CD8-positive, alpha-beta memory T cell (primary cell): ENCODE measurements around the gene CDKN1C. TPM values are rescaled to one million over a fixed set of nuclear protein-coding genes. Genes with fewer than 3 reads are reported as not detected.

Experiments used
- CTCF ChIA-PET: fragments of 350-600 bp; sonication (Branson Sonifier 250); formaldehyde crosslinking; loops from one replicate; lab custom pipeline; 2021; ENCODE audit warnings: antibody characterized with exemption; lab: Charles Lee
- POLR2A ChIA-PET: fragments of 350-600 bp; sonication (Branson Sonifier 250); formaldehyde crosslinking; loops from one replicate; lab custom pipeline; 2021; ENCODE audit warnings: antibody characterized with exemption; lab: Charles Lee
- DNase-seq, 5 donors: peaks; one replicate each; pipeline versions ENCODE4 v3.0.0 to v3.0.0-alpha.2; 2020 to 2022; ENCODE audit warnings: mixed read lengths in 1 of 5
- H3K27ac ChIP-seq: one replicate; pipeline ENCODE4 v1.7.0; 2013; ENCODE audit warnings: low read depth, mild to moderate bottlenecking, low read length, moderate library complexity
- H3K27me3 ChIP-seq: 2 replicates; pipeline ENCODE4 v1.7.0; 2013; ENCODE audit warnings: low read length, mild to moderate bottlenecking; ENCODE audit not compliant: insufficient read depth, poor library complexity, severe bottlenecking
- H3K36me3 ChIP-seq: 2 replicates; pipeline ENCODE4 v1.7.0; 2013; ENCODE audit warnings: mild to moderate bottlenecking, low read length, moderate library complexity; ENCODE audit not compliant: insufficient read depth
- H3K4me1 ChIP-seq: 2 replicates; pipeline ENCODE4 v1.7.0; 2013; ENCODE audit warnings: mild to moderate bottlenecking, low read length, moderate library complexity; ENCODE audit not compliant: insufficient read depth
- H3K4me3 ChIP-seq: 2 replicates; pipeline ENCODE4 v1.7.0; 2013; ENCODE audit warnings: mild to moderate bottlenecking, low read length
- H3K9me3 ChIP-seq: 2 replicates; pipeline ENCODE4 v1.7.0; 2013; ENCODE audit warnings: mild to moderate bottlenecking, low read length
- H3K27ac Mint-ChIP-seq, 8 donors: one replicate each; pipeline ENCODE4 v1.8.0; 2020 to 2021; ENCODE audit warnings: mixed read lengths in 8 of 8, mild to moderate bottlenecking in 6 of 8, inconsistent platforms in 3 of 8, moderate library complexity in 3 of 8
- H3K27me3 Mint-ChIP-seq, 2 donors: one replicate each; pipeline ENCODE4 v1.8.0; 2020 to 2021; ENCODE audit warnings: mixed read lengths in 2 of 2, mild to moderate bottlenecking in 1 of 2, moderate library complexity in 1 of 2
- H3K36me3 Mint-ChIP-seq, 3 donors: one replicate each; pipeline ENCODE4 v1.8.0; 2020 to 2021; ENCODE audit warnings: mixed read lengths in 3 of 3, inconsistent platforms in 1 of 3, mild to moderate bottlenecking in 1 of 3
- H3K4me1 Mint-ChIP-seq, 3 donors: one replicate each; pipeline ENCODE4 v1.8.0; 2020 to 2021; ENCODE audit warnings: mixed read lengths in 3 of 3, inconsistent platforms in 1 of 3, mild to moderate bottlenecking in 1 of 3
- H3K4me3 Mint-ChIP-seq, 7 donors: one replicate each; pipeline ENCODE4 v1.8.0; 2020 to 2021; ENCODE audit warnings: mixed read lengths in 7 of 7, mild to moderate bottlenecking in 6 of 7, moderate library complexity in 4 of 7, inconsistent platforms in 2 of 7
- H3K9me3 Mint-ChIP-seq, 5 donors: one replicate each; pipeline ENCODE4 v1.8.0; 2020 to 2022; ENCODE audit warnings: mixed read lengths in 5 of 5, mild to moderate bottlenecking in 3 of 5, moderate library complexity in 2 of 5, inconsistent platforms in 1 of 5
- polyA plus RNA-seq: library from polyadenylated mRNA; unstranded; fragments of 300-500 nt; fragmentation: Illumina TruSeq; gene quantifications from one replicate; pipeline ENCODE4 v1.2.3, GENCODE V29; 2021
- total RNA-seq, 2 experiments: library from RNA; stranded (reverse); gene quantifications; one replicate each; pipeline ENCODE4 v1.2.3, GENCODE V29; 2021

The CDKN1C gene
- total and polyA plus RNA-seq, 3 experiments from 2014 or later, result 0.49 to 1.1 (median 1.0) TPM

DNA sequence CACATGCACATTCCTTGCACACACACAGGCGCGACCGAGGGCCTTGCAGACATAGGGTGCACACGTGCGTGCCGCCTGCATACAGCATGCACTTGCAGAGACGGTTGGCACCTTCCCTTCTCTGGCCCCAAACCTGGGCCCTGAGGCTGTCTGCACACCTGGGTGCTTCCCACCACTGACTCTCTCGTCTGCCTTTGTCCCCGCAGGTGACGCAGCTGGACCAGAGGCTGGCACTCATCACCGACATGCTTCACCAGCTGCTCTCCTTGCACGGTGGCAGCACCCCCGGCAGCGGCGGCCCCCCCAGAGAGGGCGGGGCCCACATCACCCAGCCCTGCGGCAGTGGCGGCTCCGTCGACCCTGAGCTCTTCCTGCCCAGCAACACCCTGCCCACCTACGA, 38.0 kb downstream of the CDKN1C start:
- H3K9me3 Mint-ChIP-seq, result no peaks in the 10 kb centered on the region
- H3K27me3 Mint-ChIP-seq, result peaks cover 0 to 2% of the 10 kb centered on the region in 2 donors
- H3K4me3 Mint-ChIP-seq, result no peak overlapping the region
- ChIA-PET CTCF (no interaction called here), POLR2A (no interaction called here)
- H3K36me3 Mint-ChIP-seq, result no peaks in the 10 kb centered on the region
- no peaks in the 10 kb centered on the region for H3K36me3 ChIP-seq
- H3K9me3 ChIP-seq, result no peaks in the 10 kb centered on the region
- H3K4me1 ChIP-seq, result no peaks in the 10 kb centered on the region
- H3K27ac ChIP-seq, result no peak overlapping the region
- H3K27me3 ChIP-seq, result no peaks in the 10 kb centered on the region
- H3K4me1 Mint-ChIP-seq, result peaks cover 0 to 4% (median 0%) of the 10 kb centered on the region in 3 donors
- H3K4me3 ChIP-seq, result no peak overlapping the region
- no peak overlapping the region for H3K27ac Mint-ChIP-seq
- DNase-seq, result no peak

GRCh38 chr11:2846470-2846869, 39.1 kb downstream of the CDKN1C start:
- Mint-ChIP-seq H3K4me3 (no peak overlapping the region), H3K9me3 (no peaks in the 10 kb centered on the region), H3K36me3 (no peaks in the 10 kb centered on the region), H3K4me1 (peaks cover 0 to 4% (median 0%) of the 10 kb centered on the region in 3 donors), H3K27ac (no peak overlapping the region), H3K27me3 (no peaks in the 10 kb centered on the region)
- Histone ChIP-seq H3K27ac (no peak overlapping the region), H3K9me3 (no peaks in the 10 kb centered on the region), H3K36me3 (no peaks in the 10 kb centered on the region), H3K27me3 (no peaks in the 10 kb centered on the region), H3K4me1 (no peaks in the 10 kb centered on the region), H3K4me3 (no peak overlapping the region)
- POLR2A ChIA-PET, result no interaction called here
- CTCF ChIA-PET, result no interaction called here
- DNase-seq, result no peak

DNA sequence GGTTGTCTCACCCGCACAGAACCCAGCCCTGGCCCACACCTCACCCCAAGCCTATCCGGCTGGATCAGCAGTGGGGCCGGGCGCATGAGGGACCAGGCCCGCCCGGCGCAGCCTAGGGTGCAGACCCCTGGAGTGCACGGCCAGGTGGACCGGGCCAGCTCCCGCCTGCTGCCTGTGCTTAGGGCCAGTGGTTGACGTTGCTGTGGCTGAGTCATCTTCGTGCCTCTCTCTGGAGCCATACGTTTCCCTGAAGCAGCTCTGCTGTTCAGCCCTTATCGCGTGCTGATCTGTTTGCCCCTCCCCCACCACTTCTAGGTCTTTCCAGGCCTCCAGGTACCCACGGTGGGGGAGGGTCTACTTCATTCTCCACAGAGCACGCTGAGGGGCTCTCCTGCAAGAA, 39.5 kb downstream of the CDKN1C start:
- H3K36me3 ChIP-seq, result no peaks in the 10 kb centered on the region
- no peaks in the 10 kb centered on the region for H3K9me3 ChIP-seq
- Mint-ChIP-seq H3K36me3 (no peaks in the 10 kb centered on the region), H3K27ac (no peak overlapping the region), H3K27me3 (no peaks in the 10 kb centered on the region), H3K4me1 (peaks cover 0 to 4% (median 0%) of the 10 kb centered on the region in 3 donors), H3K9me3 (no peaks in the 10 kb centered on the region), H3K4me3 (no peak overlapping the region)
- H3K27ac ChIP-seq, result no peak overlapping the region
- H3K27me3 ChIP-seq, result no peaks in the 10 kb centered on the region
- H3K4me3 ChIP-seq, result no peak overlapping the region
- H3K4me1 ChIP-seq, result no peaks in the 10 kb centered on the region
- ChIA-PET CTCF (no interaction called here), POLR2A (no interaction called here)
- DNase-seq, result no peak

DNA sequence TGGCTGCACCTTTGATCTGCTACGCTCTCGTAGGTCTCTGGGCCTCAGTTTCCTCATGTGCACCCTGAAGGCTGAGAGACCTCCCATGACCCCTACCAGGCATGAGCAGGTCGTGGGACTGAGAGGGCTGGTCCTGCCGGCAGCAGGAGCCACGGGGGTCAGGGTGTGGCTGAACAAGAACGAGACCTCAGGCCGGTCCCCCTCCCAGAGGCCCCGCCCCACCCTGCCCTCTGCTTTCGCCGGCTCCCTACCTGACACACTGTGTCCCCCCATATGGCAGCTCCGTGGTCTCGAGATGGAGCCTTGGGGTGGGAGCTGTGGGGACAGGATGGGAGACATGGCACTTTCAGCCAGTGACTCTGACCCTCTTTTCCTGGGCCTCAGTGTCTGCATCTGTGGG, 40.6 kb downstream of the CDKN1C start:
- CTCF ChIA-PET, result no interaction called here
- H3K4me3 Mint-ChIP-seq, result no peak overlapping the region

GRCh38 chr11:2844116-2844842, 41.3 kb downstream of the CDKN1C start:
- Histone ChIP-seq H3K4me3 (no peak overlapping the region), H3K27me3 (no peaks in the 10 kb centered on the region), H3K9me3 (no peaks in the 10 kb centered on the region), H3K36me3 (no peaks in the 10 kb centered on the region), H3K27ac (no peak overlapping the region), H3K4me1 (no peaks in the 10 kb centered on the region)
- Mint-ChIP-seq H3K4me3 (no peak overlapping the region), H3K9me3 (no peaks in the 10 kb centered on the region), H3K27me3 (no peaks in the 10 kb centered on the region), H3K36me3 (no peaks in the 10 kb centered on the region), H3K27ac (peak overlapping the region in 1 of 8 donors; percentile 19), H3K4me1 (peaks cover 0 to 4% (median 0%) of the 10 kb centered on the region in 3 donors)
- ChIA-PET CTCF (no interaction called here), POLR2A (no interaction called here)
- DNase-seq, result no peak

More for the DNA sequence above, 40.6 kb downstream of the CDKN1C start:
- no peak overlapping the region for H3K27ac Mint-ChIP-seq
- no peak overlapping the region for H3K27ac ChIP-seq
- no peaks in the 10 kb centered on the region for H3K27me3 ChIP-seq
- H3K9me3 Mint-ChIP-seq, result no peaks in the 10 kb centered on the region
- H3K4me1 ChIP-seq, result no peaks in the 10 kb centered on the region
- no peaks in the 10 kb centered on the region for H3K27me3 Mint-ChIP-seq
- no peaks in the 10 kb centered on the region for H3K36me3 Mint-ChIP-seq
- no peak for DNase-seq
- H3K36me3 ChIP-seq, result no peaks in the 10 kb centered on the region
- H3K4me1 Mint-ChIP-seq, result peaks cover 0 to 4% (median 0%) of the 10 kb centered on the region in 3 donors
- POLR2A ChIA-PET, result no interaction called here
- H3K9me3 ChIP-seq, result no peaks in the 10 kb centered on the region
- H3K4me3 ChIP-seq, result no peak overlapping the region

DNA sequence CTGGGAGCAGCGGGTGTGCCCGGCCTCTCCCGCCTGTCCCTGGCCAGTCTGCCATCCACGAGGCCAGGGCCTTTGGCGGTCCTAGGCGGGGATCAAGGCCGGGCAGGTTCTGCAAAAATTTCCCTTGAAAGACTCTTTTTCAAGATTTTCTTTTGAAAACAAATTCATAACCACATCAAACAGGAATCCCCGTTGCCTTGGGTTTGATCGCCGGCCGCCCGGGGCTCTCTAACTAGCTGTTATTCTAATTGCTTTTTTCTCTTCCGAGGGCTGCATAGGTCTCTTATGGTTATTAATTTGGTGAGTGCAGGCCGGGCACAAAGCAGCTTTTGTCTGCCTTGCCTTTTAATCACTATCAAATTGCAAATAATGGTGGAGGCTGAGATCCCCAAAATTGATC, 42.0 kb downstream of the CDKN1C start:
- Mint-ChIP-seq H3K36me3 (no peaks in the 10 kb centered on the region), H3K27ac (no peak overlapping the region), H3K9me3 (no peaks in the 10 kb centered on the region), H3K27me3 (no peaks in the 10 kb centered on the region), H3K4me1 (peaks cover 0 to 4% (median 0%) of the 10 kb centered on the region in 3 donors), H3K4me3 (no peak overlapping the region)
- H3K4me1 ChIP-seq, result no peaks in the 10 kb centered on the region
- POLR2A ChIA-PET, result no interaction called here
- CTCF ChIA-PET, result no interaction called here
- no peaks in the 10 kb centered on the region for H3K36me3 ChIP-seq
- no peaks in the 10 kb centered on the region for H3K9me3 ChIP-seq
- no peaks in the 10 kb centered on the region for H3K27me3 ChIP-seq
- no peak overlapping the region for H3K27ac ChIP-seq
- H3K4me3 ChIP-seq, result no peak overlapping the region
- DNase-seq, result no peak

DNA sequence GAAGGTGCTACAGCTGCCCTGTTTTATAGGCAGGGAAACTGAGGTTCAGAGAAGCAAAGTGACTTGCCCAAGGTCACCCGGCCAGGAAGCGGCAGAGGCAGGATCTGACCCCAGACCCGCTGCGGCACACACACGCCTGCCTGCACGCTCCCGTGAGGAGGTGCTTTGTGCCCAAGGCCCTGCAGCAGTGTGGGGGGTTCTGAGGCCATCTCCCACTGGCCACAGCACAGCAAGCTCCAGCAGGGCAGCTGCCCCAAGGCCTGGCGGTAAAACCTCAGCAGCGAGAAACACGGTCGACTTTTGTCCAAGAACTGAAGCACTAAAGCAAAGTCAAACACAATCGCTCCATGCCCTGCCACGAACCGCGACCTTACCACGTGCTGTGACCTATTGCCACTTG, 42.7 kb downstream of the CDKN1C start:
- H3K4me1 Mint-ChIP-seq, result peaks cover 0 to 4% (median 0%) of the 10 kb centered on the region in 3 donors
- DNase-seq, result no peak
- no peak overlapping the region for H3K4me3 ChIP-seq
- no peaks in the 10 kb centered on the region for H3K9me3 Mint-ChIP-seq
- H3K9me3 ChIP-seq, result no peaks in the 10 kb centered on the region
- CTCF ChIA-PET, result no interaction called here
- no peak overlapping the region for H3K27ac Mint-ChIP-seq
- no peaks in the 10 kb centered on the region for H3K36me3 Mint-ChIP-seq
- H3K27me3 ChIP-seq, result no peaks in the 10 kb centered on the region
- H3K4me1 ChIP-seq, result no peaks in the 10 kb centered on the region
- no peak overlapping the region for H3K27ac ChIP-seq
- no peak overlapping the region for H3K4me3 Mint-ChIP-seq
- POLR2A ChIA-PET, result no interaction called here
- H3K36me3 ChIP-seq, result no peaks in the 10 kb centered on the region
- H3K27me3 Mint-ChIP-seq, result no peaks in the 10 kb centered on the region

DNA sequence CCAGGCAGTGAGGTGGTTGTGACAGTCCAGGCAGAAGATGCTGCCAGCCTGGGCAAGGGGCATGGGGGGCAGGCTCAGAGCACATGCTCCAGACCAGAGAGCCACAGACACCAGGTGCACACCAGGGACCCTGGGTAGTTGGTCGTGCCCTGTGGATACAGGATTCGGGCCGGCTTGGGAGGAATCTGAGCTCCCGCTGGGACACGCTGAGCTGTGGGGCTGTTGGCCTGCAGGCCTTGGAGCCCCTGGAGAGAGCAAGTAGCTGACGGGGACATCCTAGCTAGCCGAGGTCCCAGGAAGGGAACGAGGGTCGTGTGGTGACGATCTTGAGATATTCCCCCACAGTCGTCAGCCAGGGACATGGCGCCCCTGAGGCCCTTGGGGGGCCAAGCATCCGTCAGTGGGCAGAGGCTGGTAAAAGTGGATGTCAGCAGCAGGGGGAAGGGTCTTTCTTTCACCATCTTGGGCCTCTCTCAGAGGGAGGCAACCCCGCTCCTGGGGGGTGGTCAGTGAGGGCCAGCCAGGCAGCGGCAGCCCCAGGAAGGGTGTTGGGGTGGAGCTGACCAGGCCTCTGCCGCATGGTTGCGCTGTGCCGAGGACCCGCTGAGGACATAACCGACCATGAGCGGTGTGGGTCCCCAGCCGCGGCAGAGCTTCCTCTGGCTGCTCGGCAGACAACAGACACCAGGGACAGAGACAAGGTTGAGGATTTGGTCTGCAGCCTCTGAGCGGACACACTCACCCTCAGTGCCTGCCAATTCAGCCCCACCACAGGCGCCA, 44.0 kb downstream of the CDKN1C start:
- Histone ChIP-seq H3K27me3 (no peaks in the 10 kb centered on the region), H3K4me1 (no peaks in the 10 kb centered on the region), H3K9me3 (no peaks in the 10 kb centered on the region), H3K36me3 (no peaks in the 10 kb centered on the region), H3K4me3 (no peak overlapping the region), H3K27ac (no peak overlapping the region)
- H3K27ac Mint-ChIP-seq, result peak overlapping the region in 1 of 8 donors; percentile 10
- no peak for DNase-seq
- H3K9me3 Mint-ChIP-seq, result no peaks in the 10 kb centered on the region
- H3K4me1 Mint-ChIP-seq, result peaks cover 0 to 4% (median 0%) of the 10 kb centered on the region in 3 donors
- H3K27me3 Mint-ChIP-seq, result no peaks in the 10 kb centered on the region
- ChIA-PET CTCF (no interaction called here), POLR2A (no interaction called here)
- H3K4me3 Mint-ChIP-seq, result no peak overlapping the region
- no peaks in the 10 kb centered on the region for H3K36me3 Mint-ChIP-seq
